Adrenal gland (tissue), 12 donors: ENCODE results near the gene CKB. TPM values are rescaled to one million over a fixed set of nuclear protein-coding genes. Genes with fewer than 3 reads are reported as not detected.
"Not testable (repeated sequence)": the region's sequence is repeated elsewhere in the genome, so short reads cannot be mapped to it uniquely, and the experiment has no call there.

ENCODE experiments used
- DNase-seq, 7 donors: peaks; one replicate each; pipeline ENCODE4 v3.0.0-alpha.2; 2019 to 2020
- H3K27ac ChIP-seq, 5 donors: fragments of 200-600 bp; sonication (generic) in 4 of 5; 1 replicate in 3 of 5; 2 replicates in 2 of 5; pipeline versions ENCODE4 v1.5.1 to v1.8.0; 2016 to 2020; ENCODE audit warnings: mild to moderate bottlenecking in 1 of 5
- H3K27me3 ChIP-seq: fragments of 200-600 bp; 2 replicates; pipeline ENCODE4 v1.8.0; 2021
- H3K36me3 ChIP-seq, 2 donors: fragments of 200-600 bp; replicated peaks in 1 of 2; 1 replicate in 1 of 2; 2 replicates in 1 of 2; pipeline versions ENCODE4 v1.5.1 to v1.8.0; 2018 to 2022
- H3K4me1 ChIP-seq, 2 donors: fragments of 200-600 bp; replicated peaks in 1 of 2; 1 replicate in 1 of 2; 2 replicates in 1 of 2; pipeline versions ENCODE4 v1.5.1 to v1.8.0; 2018 to 2021
- H3K4me3 ChIP-seq, 4 donors: fragments of 200-600 bp; sonication (generic) in 3 of 4; one replicate each; pipeline ENCODE4 v1.5.1; 2016 to 2018
- H3K9me3 ChIP-seq, 3 donors: fragments of 200-600 bp; sonication (generic) in 1 of 3; replicated peaks in 1 of 3; 1 replicate in 2 of 3; 2 replicates in 1 of 3; pipeline versions ENCODE4 v1.5.1 to v1.8.0; 2016 to 2021
- POLR2A ChIP-seq, 2 donors: fragments of 450-650 bp; IDR thresholded peaks; one replicate each; pipeline ENCODE4 v1.6.1; 2017; ENCODE audit warnings: antibody characterized with exemption in 2 of 2, mild to moderate bottlenecking in 2 of 2, moderate library complexity in 1 of 2
- WGBS, 4 donors: extraction: QIAGEN DNeasy Blood & Tissue Kit in 2 of 4; methylation state at CpG; one replicate each; pipeline versions ENCODE4 v1.1.5 to v1.1.7; 2013 to 2017; 5-methylcytosine and 5-hydroxymethylcytosine counted together
- intact Hi-C, 2 donors: fragments of 100-400 bp; cut with DNase I; formaldehyde crosslinking; loops; one replicate each; pipeline versions ENCODE4 v1.14.1 to v1.15.0; 2022 to 2023
- polyA plus RNA-seq, 3 donors: library from polyadenylated mRNA; stranded (reverse); fragments of 200-250 nt in 2 of 3; fragments of 350-450 nt in 1 of 3; fragmentation: Illumina TruSeq in 1 of 3; extraction: RNeasy Lipid Tissue Mini Kit (QIAGEN cat#74804) in 1 of 3; gene quantifications; one replicate each; pipeline ENCODE4 v1.2.3, GENCODE V29; 2013 to 2014
- total RNA-seq, 9 donors: library from RNA; depleted of rRNA in 4 of 9; stranded (reverse); fragments of >200 nt in 4 of 9; fragments of 120-200 nt in 1 of 9; fragmentation: NEBNext Ultra II Directional in 1 of 9; extraction: Animal tissue kit (Norgen Biotek cat#: 25700) in 1 of 9; gene quantifications; one replicate each; pipeline versions ENCODE4 v1.1.0 to v1.2.4, GENCODE V29; 2013 to 2023
- TF ChIP-seq, protein P1 (sequence below), 6 experiments: fragments of 450-650 bp in 4 of 6; fragments of 200-600 bp in 2 of 6; sonication (generic) in 1 of 6; IDR thresholded peaks; 1 replicate in 5 of 6; 2 replicates in 1 of 6; pipeline versions ENCODE4 v1.5.1 to v1.8.0; 2016 to 2021; ENCODE audit warnings: antibody characterized with exemption in 6 of 6, mild to moderate bottlenecking in 2 of 6, moderate library complexity in 1 of 6
- donor health status: healthy with polysubstance abuse.
- donor health status: Bipolar disorder and iron deficiency.
- donor health status: DM: yes; HTN: yes; CAD: no.
- donor health status: DM: no; HTN: no; CAD: no.
- donor health status: DM: no; HTN: no; CAD: no.
- donor health status: DM: yes; HTN: yes; CAD: no.

The CKB gene
- total and polyA plus RNA-seq, 12 donors, result 11.0 to 410 (median 198) TPM

DNA sequence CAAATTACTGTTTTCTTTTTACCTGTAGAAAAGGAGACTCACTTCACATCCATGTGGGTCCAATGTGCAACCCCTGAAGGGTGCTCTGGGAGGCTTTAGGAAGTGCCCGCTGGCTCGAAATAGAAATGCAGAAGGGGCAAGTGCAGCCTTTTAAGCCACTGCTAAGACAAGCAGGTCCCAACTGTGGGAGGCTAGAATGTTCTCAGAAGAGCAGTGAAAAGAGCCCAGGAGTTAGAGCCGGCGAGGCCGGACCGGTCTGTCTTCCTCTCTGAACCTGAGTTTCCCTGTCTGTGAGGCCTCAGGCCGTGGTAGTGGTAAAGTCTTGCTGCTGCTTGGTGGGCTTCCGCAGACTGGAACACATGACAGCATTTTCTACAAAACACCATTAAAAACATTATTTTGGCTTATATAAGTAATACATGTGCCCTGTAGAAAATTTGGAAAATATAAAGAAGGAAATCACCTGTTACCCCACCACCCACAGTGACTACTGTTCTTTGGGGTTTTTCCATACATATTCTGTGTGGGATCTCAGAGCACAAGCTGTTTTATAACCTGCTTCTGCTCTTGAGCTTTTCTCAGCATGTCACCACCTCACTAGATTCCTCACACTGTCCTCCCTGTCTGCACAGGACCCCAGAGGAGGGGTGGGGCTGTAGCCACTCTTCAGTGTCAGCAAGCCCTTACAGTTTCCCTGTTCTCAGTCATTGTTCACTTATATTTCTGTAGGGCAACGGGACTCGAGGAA, 6.0 kb downstream of the CKB start:
- Histone ChIP-seq H3K4me3 (no peak overlapping the region), H3K36me3 (no peaks in the 10 kb centered on the region), H3K9me3 (no peaks in the 10 kb centered on the region), H3K27ac (no peak overlapping the region), H3K4me1 (peaks cover 11 to 39% of the 10 kb centered on the region in 2 donors), H3K27me3 (no peaks in the 10 kb centered on the region)
- intact Hi-C loops, result no loop called here
- WGBS, 4 donors, result 69 to 75% (median 73%) methylated on average over 10 of the region's 10 CpGs
- TF ChIP-seq POLR2A (IDR thresholded peaks at IDR 0.05), result no peak
- TF ChIP-seq, protein P1, sequence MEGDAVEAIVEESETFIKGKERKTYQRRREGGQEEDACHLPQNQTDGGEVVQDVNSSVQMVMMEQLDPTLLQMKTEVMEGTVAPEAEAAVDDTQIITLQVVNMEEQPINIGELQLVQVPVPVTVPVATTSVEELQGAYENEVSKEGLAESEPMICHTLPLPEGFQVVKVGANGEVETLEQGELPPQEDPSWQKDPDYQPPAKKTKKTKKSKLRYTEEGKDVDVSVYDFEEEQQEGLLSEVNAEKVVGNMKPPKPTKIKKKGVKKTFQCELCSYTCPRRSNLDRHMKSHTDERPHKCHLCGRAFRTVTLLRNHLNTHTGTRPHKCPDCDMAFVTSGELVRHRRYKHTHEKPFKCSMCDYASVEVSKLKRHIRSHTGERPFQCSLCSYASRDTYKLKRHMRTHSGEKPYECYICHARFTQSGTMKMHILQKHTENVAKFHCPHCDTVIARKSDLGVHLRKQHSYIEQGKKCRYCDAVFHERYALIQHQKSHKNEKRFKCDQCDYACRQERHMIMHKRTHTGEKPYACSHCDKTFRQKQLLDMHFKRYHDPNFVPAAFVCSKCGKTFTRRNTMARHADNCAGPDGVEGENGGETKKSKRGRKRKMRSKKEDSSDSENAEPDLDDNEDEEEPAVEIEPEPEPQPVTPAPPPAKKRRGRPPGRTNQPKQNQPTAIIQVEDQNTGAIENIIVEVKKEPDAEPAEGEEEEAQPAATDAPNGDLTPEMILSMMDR (IDR thresholded peaks at IDR 0.05), result no peak
- peak in 1 of 7 donors; percentile 14 for DNase-seq

DNA sequence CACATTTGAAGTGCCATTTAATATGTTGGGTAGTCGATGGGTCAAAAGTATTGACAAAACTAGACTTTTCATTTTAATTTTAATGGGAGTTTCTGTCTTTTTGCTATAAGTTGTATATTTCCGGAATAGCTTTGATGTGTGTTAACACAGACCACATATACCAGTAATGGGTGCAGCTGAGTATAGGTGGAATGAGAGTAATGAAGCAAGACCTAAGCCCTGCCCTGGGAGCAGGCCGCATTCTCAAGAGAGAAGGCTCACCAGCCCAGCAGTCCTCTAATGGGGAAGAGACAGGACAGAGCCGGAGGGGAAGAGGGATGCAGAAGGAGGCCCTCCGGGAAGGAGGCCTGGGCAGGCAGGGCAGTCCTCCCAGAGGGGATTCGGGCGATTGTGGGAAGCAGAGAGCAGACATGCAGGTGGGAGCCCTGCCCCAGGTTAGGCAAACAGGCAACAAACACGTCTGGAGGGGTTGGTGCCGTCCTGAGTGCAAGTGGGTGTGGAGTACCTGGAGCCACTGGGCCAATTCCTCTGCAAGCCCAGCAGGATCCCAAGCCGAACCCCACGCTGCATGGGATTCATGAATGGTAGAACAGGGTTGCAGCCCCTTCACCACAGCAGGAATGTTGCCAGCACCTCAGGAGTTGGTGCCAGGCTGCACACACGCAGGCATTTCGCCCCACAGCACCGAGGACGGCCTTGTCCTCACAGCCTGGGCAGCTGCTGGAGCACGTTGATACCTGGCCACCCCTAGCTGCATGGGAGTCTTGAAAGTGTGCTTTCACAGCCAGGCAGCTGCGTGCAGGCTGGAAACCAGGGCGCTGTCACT, 7.8 kb downstream of the CKB start:
- no peak overlapping the region for H3K27ac ChIP-seq
- no peak overlapping the region for H3K4me3 ChIP-seq
- 83 to 94% (median 86%) methylated on average over 11 to 18 of the region's 18 CpGs for WGBS, 4 donors
- no peaks in the 10 kb centered on the region for H3K9me3 ChIP-seq
- H3K4me1 ChIP-seq, result peaks cover 2 to 22% of the 10 kb centered on the region in 2 donors
- H3K27me3 ChIP-seq, result no peaks in the 10 kb centered on the region
- TF ChIP-seq POLR2A (IDR thresholded peaks at IDR 0.05), result no peak
- TF ChIP-seq, protein P1 (IDR thresholded peaks at IDR 0.05), result no peak
- peak in 2 of 7 donors; percentile 16 to 17 for DNase-seq
- intact Hi-C loops, result no loop called here
- H3K36me3 ChIP-seq, result peaks cover 0 to 5% of the 10 kb centered on the region in 2 donors

DNA sequence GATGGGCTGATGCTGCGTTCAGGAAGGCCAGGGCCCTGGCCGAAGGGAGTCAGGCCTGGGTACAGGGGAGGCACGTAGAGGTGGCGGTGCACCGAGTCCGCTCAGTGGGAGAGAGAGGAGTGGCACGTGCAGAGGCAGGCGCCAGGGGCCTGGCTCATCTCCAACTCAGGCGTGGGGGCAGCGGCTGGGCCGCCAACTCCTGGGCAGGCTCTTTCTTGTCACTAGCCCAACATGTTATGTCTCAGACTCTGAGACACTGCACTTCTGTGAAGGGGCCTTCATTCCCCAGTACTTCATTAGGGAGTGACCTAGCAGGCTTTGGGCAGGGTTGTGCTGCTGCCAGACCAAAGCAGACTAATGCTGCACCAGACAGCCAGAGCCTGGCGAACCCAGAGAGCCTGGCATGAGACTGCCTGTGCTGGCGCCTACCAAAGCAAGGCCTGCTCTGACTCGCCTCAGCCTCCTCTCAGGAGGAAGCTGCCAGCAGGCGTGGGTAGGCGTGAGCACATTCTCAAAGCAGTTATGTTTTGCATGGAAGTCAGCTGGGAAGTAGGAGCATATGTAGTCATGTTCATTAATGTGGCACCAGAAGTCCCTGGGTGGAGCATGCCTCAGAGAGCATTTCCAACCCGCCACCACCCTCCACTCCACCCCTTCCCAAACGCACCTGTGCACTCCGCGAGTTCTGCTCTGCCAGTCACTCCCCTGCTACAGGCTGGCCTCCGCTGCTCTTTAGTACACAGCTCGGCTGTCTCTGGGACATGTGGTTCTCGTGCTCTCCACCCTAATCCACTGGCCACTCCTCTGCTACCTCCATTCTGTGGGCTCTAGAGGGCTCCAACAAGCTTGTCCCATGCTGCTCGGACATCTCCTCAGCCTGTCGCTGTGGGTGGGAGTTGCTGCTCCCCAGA, 9.7 kb downstream of the CKB start:
- 43 to 81% (median 60%) methylated on average over 15 to 25 of the region's 25 CpGs for WGBS, 4 donors
- Histone ChIP-seq H3K4me3 (no peak overlapping the region), H3K4me1 (peaks cover 14 to 22% of the 10 kb centered on the region in 2 donors), H3K27ac (peak overlapping the region in 3 of 5 donors; percentile 46 to 76 (median 66)), H3K9me3 (no peaks in the 10 kb centered on the region), H3K27me3 (no peaks in the 10 kb centered on the region), H3K36me3 (peaks cover 0 to 5% of the 10 kb centered on the region in 2 donors)
- intact Hi-C loops, result no loop called here
- peak in 6 of 7 donors; percentile 62 to 86 (median 80) for DNase-seq
- peak in 1 of 2 donors; percentile 25 for TF ChIP-seq POLR2A (IDR thresholded peaks at IDR 0.05)
- TF ChIP-seq, protein P1 (IDR thresholded peaks at IDR 0.05), result no peak

DNA sequence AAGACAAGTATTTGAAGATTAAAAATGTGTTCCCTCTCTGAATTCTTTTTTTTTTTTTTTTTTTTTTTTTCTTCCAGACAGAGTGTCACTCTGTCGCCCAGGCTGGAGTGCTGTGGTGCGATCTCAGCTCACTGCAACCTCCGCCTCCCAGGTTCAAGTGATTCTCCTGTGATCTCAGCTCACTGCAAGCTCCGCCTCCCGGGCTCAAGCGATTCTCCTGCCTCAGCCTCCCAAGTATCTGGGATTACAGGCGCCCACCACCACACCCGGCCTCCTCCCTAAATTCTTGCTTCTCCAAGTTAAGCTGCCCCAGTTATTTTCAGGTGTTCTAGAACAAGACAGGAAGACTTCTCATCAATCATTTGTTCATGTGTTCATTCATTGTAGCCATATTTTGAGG, 10.4 kb downstream of the CKB start:
- peak in 2 of 7 donors; percentile 13 to 14 for DNase-seq
- Histone ChIP-seq H3K4me1 (peaks cover 18 to 25% of the 10 kb centered on the region in 2 donors), H3K27ac (peak overlapping the region in 3 of 5 donors; percentile 46 to 76 (median 66))
- H3K36me3 ChIP-seq, intact Hi-C loops, H3K9me3 ChIP-seq, H3K4me3 ChIP-seq, H3K27me3 ChIP-seq: not testable (repeated sequence)
- WGBS, 4 donors, result 94 to 98% (median 96%) methylated on average over 8 of the region's 8 CpGs
